ENCODE data around the gene TNFRSF18.

TNFRSF18 gene

DNA sequence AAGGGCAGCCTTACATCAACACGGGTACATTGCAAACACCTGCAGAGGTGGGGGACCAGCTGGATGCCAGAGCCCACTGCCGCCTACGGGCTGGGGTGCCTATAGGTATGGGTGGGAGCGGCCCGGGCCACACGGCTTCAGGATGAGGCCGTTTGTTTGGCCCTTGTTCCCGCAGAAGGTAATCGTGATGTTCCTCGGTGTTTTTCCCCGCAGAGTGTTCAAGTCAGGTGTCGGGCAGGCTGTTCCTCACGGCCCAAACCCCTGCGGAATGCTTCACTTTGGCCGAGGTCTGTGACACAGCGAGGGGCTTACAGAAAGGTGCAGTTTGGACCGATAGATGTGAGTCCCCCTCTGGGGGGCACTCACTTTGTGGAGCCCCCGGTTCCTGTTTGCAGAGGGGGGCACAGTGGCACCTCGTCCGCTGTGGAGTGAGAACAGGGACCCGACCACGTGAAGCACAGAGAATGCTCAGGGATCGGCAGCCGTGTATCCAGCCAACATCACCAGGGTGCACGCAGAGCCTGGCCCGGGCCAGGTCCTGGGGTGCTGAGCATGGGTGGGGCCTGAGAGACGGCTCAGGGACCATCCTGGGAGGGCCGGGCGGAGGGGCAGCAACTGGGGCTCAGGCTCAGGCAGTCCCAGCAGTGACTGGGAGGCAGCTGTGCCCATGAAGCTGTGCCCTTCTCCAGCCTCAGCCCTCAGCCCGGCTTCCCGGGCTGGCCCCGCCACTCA, 33.2 kb downstream of the TNFRSF18 start:
- H3K4me3 ChIP-seq (replicated peaks; ENCODE audit: low read depth, low read length), result no peak overlapping the region
- DNase-seq (ENCODE audit: extremely low read depth, low read depth), result no peak
- TF ChIP-seq CTCF (IDR thresholded peaks at IDR 0.05; ENCODE audit: low read depth, low read length, missing control alignments), result no peak

GRCh38 chr1:1171546-1172340, 34.6 kb downstream of the TNFRSF18 start:
- no peak overlapping the region for H3K4me3 ChIP-seq (replicated peaks; ENCODE audit: low read depth, low read length)
- DNase-seq (ENCODE audit: extremely low read depth, low read depth), result no peak
- no peak for TF ChIP-seq CTCF (IDR thresholded peaks at IDR 0.05; ENCODE audit: low read depth, low read length, missing control alignments)

DNA sequence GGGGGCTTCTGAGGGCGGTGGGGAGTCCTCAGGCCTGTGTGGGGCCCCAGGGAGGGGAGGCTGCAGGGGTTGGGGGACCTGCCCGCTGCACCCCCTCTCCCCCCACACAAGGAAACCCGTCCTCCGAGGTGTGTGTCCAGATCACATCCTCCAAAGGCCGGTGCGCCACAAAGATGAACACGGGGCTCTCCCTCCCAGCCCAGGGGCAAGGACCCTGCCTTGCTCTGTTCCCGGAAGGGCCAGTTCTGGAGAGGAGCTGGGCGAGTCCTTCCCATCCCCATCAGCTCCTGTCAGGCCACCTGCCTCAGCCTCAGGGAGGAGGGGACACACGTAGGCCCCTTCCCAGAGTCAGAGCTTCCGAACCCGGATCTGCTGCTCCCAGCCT, 35.2 kb downstream of the TNFRSF18 start:
- no peak overlapping the region for H3K4me3 ChIP-seq (replicated peaks; ENCODE audit: low read depth, low read length)
- no peak for DNase-seq (ENCODE audit: extremely low read depth, low read depth)

GRCh38 chr1:1170215-1171091, 35.9 kb downstream of the TNFRSF18 start:
- no peak overlapping the region for H3K4me3 ChIP-seq (replicated peaks; ENCODE audit: low read depth, low read length)
- TF ChIP-seq CTCF (IDR thresholded peaks at IDR 0.05; ENCODE audit: low read depth, low read length, missing control alignments), result no peak
- no peak for DNase-seq (ENCODE audit: extremely low read depth, low read depth)

More for the DNA sequence above, 35.2 kb downstream of the TNFRSF18 start:
- TF ChIP-seq CTCF (IDR thresholded peaks at IDR 0.05; ENCODE audit: low read depth, low read length, missing control alignments), result no peak

DNA sequence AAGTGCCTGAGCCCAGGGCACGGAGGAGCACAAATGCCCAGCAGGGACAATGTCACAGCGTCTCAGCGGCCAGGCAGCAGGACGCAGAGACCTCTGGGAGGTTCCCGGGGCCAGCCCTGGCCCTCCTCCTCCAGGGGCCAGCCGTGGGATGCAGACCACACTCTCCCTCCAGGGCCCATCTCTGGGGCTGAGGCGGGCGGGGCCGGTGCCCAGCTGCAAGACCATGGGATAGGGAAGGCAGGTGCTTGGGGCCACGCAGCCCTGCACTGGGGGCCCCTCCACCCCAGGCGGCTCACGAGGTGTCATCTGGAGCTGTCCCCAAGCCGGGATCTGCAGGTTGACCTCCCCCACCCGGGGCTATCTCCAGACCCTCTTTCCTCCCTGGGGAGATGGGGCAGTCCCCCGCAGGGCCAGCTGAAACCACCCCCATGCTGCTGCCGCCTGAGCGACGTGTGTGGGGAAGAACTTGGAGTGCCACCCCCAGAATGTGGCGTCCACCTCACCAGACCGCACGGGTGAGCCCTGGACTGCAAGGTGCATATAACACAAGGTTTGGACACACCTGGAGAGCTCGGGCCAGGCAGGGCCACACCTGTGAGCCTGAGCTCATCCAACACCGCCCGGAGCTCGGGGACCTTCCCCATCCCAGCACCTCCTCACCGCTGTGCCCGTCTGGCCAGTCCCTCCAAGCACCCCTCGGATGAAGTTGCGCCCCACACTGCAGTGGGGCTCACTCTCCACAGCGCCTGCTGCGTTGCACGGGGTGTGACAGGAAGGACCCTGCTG, 36.8 kb downstream of the TNFRSF18 start:
- no peak overlapping the region for H3K4me3 ChIP-seq (replicated peaks; ENCODE audit: low read depth, low read length)
- no peak for TF ChIP-seq CTCF (IDR thresholded peaks at IDR 0.05; ENCODE audit: low read depth, low read length, missing control alignments)
- DNase-seq (ENCODE audit: extremely low read depth, low read depth), result no peak

Data from HFF-Myc (cell line).